ENCODE data around the gene TRPM2.

TRPM2 gene

GRCh38 chr21:44429894-44430293 is 76.5 kb downstream of the TRPM2 start:
- DNase-seq (ENCODE audit: low read depth in 2 of 2), result no peak

GRCh38 chr21:44431300-44431699 is 77.9 kb downstream of the TRPM2 start:
- DNase-seq (ENCODE audit: low read depth in 2 of 2), result no peak

- no peak for DNase-seq (ENCODE audit: low read depth in 2 of 2)
Observed at GRCh38 chr21:44432841-44433790, 79.7 kb downstream of the TRPM2 start.

GRCh38 chr21:44433791-44434567 is 80.6 kb downstream of the TRPM2 start:
- no peak for DNase-seq (ENCODE audit: low read depth in 2 of 2)

GRCh38 chr21:44434568-44434925 is 81.1 kb downstream of the TRPM2 start:
- no peak for DNase-seq (ENCODE audit: low read depth in 2 of 2)

GRCh38 chr21:44434936-44435635 is 81.7 kb downstream of the TRPM2 start:
- no peak for DNase-seq (ENCODE audit: low read depth in 2 of 2)

GRCh38 chr21:44436111-44436611 is 82.7 kb downstream of the TRPM2 start:
- DNase-seq (ENCODE audit: low read depth in 2 of 2), result no peak

GRCh38 chr21:44436958-44437357 is 83.5 kb downstream of the TRPM2 start:
- no peak for DNase-seq (ENCODE audit: low read depth in 2 of 2)

- DNase-seq (ENCODE audit: low read depth in 2 of 2), result no peak
Observed at GRCh38 chr21:44437371-44437695, 83.9 kb downstream of the TRPM2 start.

- no peak for DNase-seq (ENCODE audit: low read depth in 2 of 2)
Observed at GRCh38 chr21:44437696-44438431, 84.4 kb downstream of the TRPM2 start.

- no peak for DNase-seq (ENCODE audit: low read depth in 2 of 2)
Observed at GRCh38 chr21:44438531-44439210, 85.2 kb downstream of the TRPM2 start.

GRCh38 chr21:44439211-44439600 is 85.8 kb downstream of the TRPM2 start:
- no peak for DNase-seq (ENCODE audit: low read depth in 2 of 2)

- DNase-seq (ENCODE audit: low read depth in 2 of 2), result no peak
Observed at GRCh38 chr21:44440241-44441040, 87.0 kb downstream of the TRPM2 start.

GRCh38 chr21:44441041-44441400 is 87.6 kb downstream of the TRPM2 start:
- DNase-seq (ENCODE audit: low read depth in 2 of 2), result no peak

- DNase-seq (ENCODE audit: low read depth in 2 of 2), result no peak
Observed at GRCh38 chr21:44441581-44442265, 88.3 kb downstream of the TRPM2 start.

GRCh38 chr21:44442266-44443125 is 89.1 kb downstream of the TRPM2 start:
- no peak for DNase-seq (ENCODE audit: low read depth in 2 of 2)

- no peak for DNase-seq (ENCODE audit: low read depth in 2 of 2)
Observed at GRCh38 chr21:44443291-44443890, 90.0 kb downstream of the TRPM2 start.

GRCh38 chr21:44443891-44444285 is 90.5 kb downstream of the TRPM2 start:
- DNase-seq (ENCODE audit: low read depth in 2 of 2), result no peak

All from stimulated activated CD4-positive, alpha-beta T cell treated with anti-CD3 and anti-CD28 coated beads, Interleukin-15, amount 100 ng/mL, for 48 hours (primary cell).